Naive thymus-derived CD8-positive, alpha-beta T cell (primary cell): ENCODE measurements around the gene ARHGAP22. TPM values are rescaled to one million over a fixed set of nuclear protein-coding genes. Genes with fewer than 3 reads are reported as not detected.

Source experiments
- ATAC-seq, 2 donors: fragments of 150-1000 bp; cut with Tn5 transposase in 1 of 2; sonication (Bioruptor Pico), chemical (Tn5 transposase) in 1 of 2; 1 replicate in 1 of 2; 2 replicates in 1 of 2; pipeline ENCODE4 v1.10.0; 2021; ENCODE audit warnings: mild to moderate bottlenecking in 2 of 2, moderate library complexity in 2 of 2
- POLR2A ChIA-PET: fragments of 350-600 bp; sonication (Branson Sonifier 250); formaldehyde crosslinking; loops from one replicate; lab custom pipeline; 2021; ENCODE audit warnings: antibody characterized with exemption; lab: Charles Lee
- DNase-seq, 10 donors: peaks; one replicate each; pipeline versions ENCODE4 v3.0.0 to v3.0.0-alpha.2; 2020 to 2022
- H3K27ac Mint-ChIP-seq, 10 donors: one replicate each; pipeline ENCODE4 v1.8.0; 2020 to 2022; ENCODE audit warnings: mild to moderate bottlenecking in 10 of 10, mixed read lengths in 10 of 10, moderate library complexity in 4 of 10, inconsistent platforms in 1 of 10
- H3K27me3 Mint-ChIP-seq, 5 donors: one replicate each; pipeline ENCODE4 v1.8.0; 2021 to 2022; ENCODE audit warnings: mixed read lengths in 5 of 5
- H3K36me3 Mint-ChIP-seq, 3 donors: one replicate each; pipeline ENCODE4 v1.8.0; 2020 to 2022; ENCODE audit warnings: mixed read lengths in 3 of 3, mild to moderate bottlenecking in 2 of 3, inconsistent platforms in 1 of 3
- H3K4me1 Mint-ChIP-seq, 4 donors: one replicate each; pipeline ENCODE4 v1.8.0; 2021 to 2022; ENCODE audit warnings: mixed read lengths in 4 of 4
- H3K4me3 Mint-ChIP-seq, 10 donors: one replicate each; pipeline ENCODE4 v1.8.0; 2020 to 2022; ENCODE audit warnings: mild to moderate bottlenecking in 10 of 10, mixed read lengths in 10 of 10, moderate library complexity in 6 of 10, inconsistent platforms in 1 of 10
- H3K9me3 Mint-ChIP-seq, 9 donors: one replicate each; pipeline ENCODE4 v1.8.0; 2020 to 2022; ENCODE audit warnings: mixed read lengths in 9 of 9, mild to moderate bottlenecking in 3 of 9, inconsistent platforms in 1 of 9, moderate library complexity in 1 of 9
- polyA plus RNA-seq, 3 donors: library from polyadenylated mRNA; unstranded; fragments of 300-500 nt; fragmentation: Illumina TruSeq; gene quantifications; one replicate each; pipeline ENCODE4 v1.2.3, GENCODE V29; 2021
- total RNA-seq, 8 experiments: library from RNA in 2 of 8; stranded (reverse) in 2 of 8; gene quantifications; one replicate each; pipeline ENCODE4 v1.2.3 and lab custom pipeline; 2021 to 2026

Gene ARHGAP22
- total and polyA plus RNA-seq, 5 experiments from 2014 or later, result 0.88 TPM; not detected in 4

- POLR2A ChIA-PET, result no interaction called here
- Mint-ChIP-seq H3K27me3 (peaks cover 0 to 17% (median 11%) of the 10 kb centered on the region in 5 donors), H3K9me3 (no peaks in the 10 kb centered on the region), H3K36me3 (no peaks in the 10 kb centered on the region), H3K4me3 (no peak overlapping the region), H3K27ac (no peak overlapping the region), H3K4me1 (peaks cover 0 to 3% (median 0%) of the 10 kb centered on the region in 4 donors)
- ATAC-seq (no peak), DNase-seq (no peak)
Observed at GRCh38 chr10:48454302-48455054, 150.4 kb downstream of the ARHGAP22 start.

- Mint-ChIP-seq H3K27ac (no peak overlapping the region), H3K36me3 (no peaks in the 10 kb centered on the region), H3K4me1 (peaks cover 0 to 3% (median 0%) of the 10 kb centered on the region in 4 donors), H3K4me3 (no peak overlapping the region), H3K27me3 (peaks cover 0 to 17% (median 11%) of the 10 kb centered on the region in 5 donors), H3K9me3 (no peaks in the 10 kb centered on the region)
- POLR2A ChIA-PET, result no interaction called here
- no peak for DNase-seq
- no peak for ATAC-seq
Observed at GRCh38 chr10:48453451-48454301, 151.2 kb downstream of the ARHGAP22 start.

- H3K36me3 Mint-ChIP-seq, result no peaks in the 10 kb centered on the region
- no peak overlapping the region for H3K4me3 Mint-ChIP-seq
- no peak for ATAC-seq
- peaks cover 0 to 3% (median under 1%) of the 10 kb centered on the region in 4 donors for H3K4me1 Mint-ChIP-seq
- H3K9me3 Mint-ChIP-seq, result no peaks in the 10 kb centered on the region
- H3K27ac Mint-ChIP-seq, result no peak overlapping the region
- peaks cover 0 to 17% (median 9%) of the 10 kb centered on the region in 5 donors for H3K27me3 Mint-ChIP-seq
- POLR2A ChIA-PET, result no interaction called here
- no peak for DNase-seq
Observed at GRCh38 chr10:48452879-48453412, 151.9 kb downstream of the ARHGAP22 start.

GRCh38 chr10:48451969-48452878, 152.6 kb downstream of the ARHGAP22 start:
- no peaks in the 10 kb centered on the region for H3K36me3 Mint-ChIP-seq
- DNase-seq (no peak), ATAC-seq (no peak)
- H3K4me3 Mint-ChIP-seq, result no peak overlapping the region
- no peaks in the 10 kb centered on the region for H3K9me3 Mint-ChIP-seq
- peaks cover 0 to 4% (median under 1%) of the 10 kb centered on the region in 4 donors for H3K4me1 Mint-ChIP-seq
- no peak overlapping the region for H3K27ac Mint-ChIP-seq
- POLR2A ChIA-PET, result no interaction called here
- peaks cover 0 to 16% (median 2%) of the 10 kb centered on the region in 5 donors for H3K27me3 Mint-ChIP-seq

GRCh38 chr10:48450741-48451466, 154.0 kb downstream of the ARHGAP22 start:
- Mint-ChIP-seq H3K27me3 (peaks cover 0 to 10% (median 2%) of the 10 kb centered on the region in 5 donors), H3K27ac (no peak overlapping the region), H3K36me3 (no peaks in the 10 kb centered on the region), H3K9me3 (no peaks in the 10 kb centered on the region), H3K4me3 (no peak overlapping the region), H3K4me1 (peaks cover 0 to 6% (median 0%) of the 10 kb centered on the region in 4 donors)
- no peak for ATAC-seq
- no peak for DNase-seq
- POLR2A ChIA-PET, result no interaction called here

- ATAC-seq (no peak), DNase-seq (no peak)
- no peaks in the 10 kb centered on the region for H3K9me3 Mint-ChIP-seq
- H3K4me3 Mint-ChIP-seq, result no peak overlapping the region
- no peak overlapping the region for H3K27ac Mint-ChIP-seq
- peaks cover 0 to 6% (median 0%) of the 10 kb centered on the region in 4 donors for H3K4me1 Mint-ChIP-seq
- POLR2A ChIA-PET, result no interaction called here
- H3K36me3 Mint-ChIP-seq, result no peaks in the 10 kb centered on the region
- peaks cover 0 to 10% (median 2%) of the 10 kb centered on the region in 5 donors for H3K27me3 Mint-ChIP-seq
Observed at GRCh38 chr10:48450233-48450740, 154.6 kb downstream of the ARHGAP22 start.

GRCh38 chr10:48449501-48450232, 155.2 kb downstream of the ARHGAP22 start:
- Mint-ChIP-seq H3K27ac (no peak overlapping the region), H3K36me3 (no peaks in the 10 kb centered on the region), H3K27me3 (peaks cover 0 to 10% (median 2%) of the 10 kb centered on the region in 5 donors), H3K4me3 (no peak overlapping the region), H3K4me1 (peaks cover 0 to 6% (median 0%) of the 10 kb centered on the region in 4 donors), H3K9me3 (no peaks in the 10 kb centered on the region)
- peak in 1 of 10 donors; percentile 13 for DNase-seq
- POLR2A ChIA-PET, result no interaction called here
- no peak for ATAC-seq

- ATAC-seq, result no peak
- no peaks in the 10 kb centered on the region for H3K9me3 Mint-ChIP-seq
- H3K27me3 Mint-ChIP-seq, result peaks cover 0 to 10% (median 2%) of the 10 kb centered on the region in 5 donors
- no peak for DNase-seq
- POLR2A ChIA-PET, result no interaction called here
- no peaks in the 10 kb centered on the region for H3K36me3 Mint-ChIP-seq
- H3K4me3 Mint-ChIP-seq, result no peak overlapping the region
- peaks cover 0 to 6% (median 0%) of the 10 kb centered on the region in 4 donors for H3K4me1 Mint-ChIP-seq
- H3K27ac Mint-ChIP-seq, result no peak overlapping the region
Observed at GRCh38 chr10:48448796-48449195, 156.1 kb downstream of the ARHGAP22 start.

GRCh38 chr10:48447356-48448215, 157.3 kb downstream of the ARHGAP22 start:
- ATAC-seq (no peak), DNase-seq (no peak)
- Mint-ChIP-seq H3K9me3 (no peaks in the 10 kb centered on the region), H3K27ac (no peak overlapping the region), H3K4me3 (no peak overlapping the region), H3K36me3 (no peaks in the 10 kb centered on the region), H3K4me1 (peaks cover 0 to 6% (median 0%) of the 10 kb centered on the region in 4 donors), H3K27me3 (peaks cover 0 to 10% (median 2%) of the 10 kb centered on the region in 5 donors)
- POLR2A ChIA-PET, result no interaction called here

GRCh38 chr10:48446785-48447184, 158.1 kb downstream of the ARHGAP22 start:
- POLR2A ChIA-PET, result no interaction called here
- Mint-ChIP-seq H3K27me3 (peaks cover 0 to 6% (median under 1%) of the 10 kb centered on the region in 5 donors), H3K9me3 (no peaks in the 10 kb centered on the region), H3K27ac (peak overlapping the region in 2 of 10 donors; percentile 67 to 70), H3K36me3 (no peaks in the 10 kb centered on the region), H3K4me3 (no peak overlapping the region), H3K4me1 (peaks cover 0 to 6% (median 0%) of the 10 kb centered on the region in 4 donors)
- ATAC-seq, result no peak
- no peak for DNase-seq
